GM20000 (cell line): ENCODE measurements around the gene ADRM1.

ENCODE experiments used
- DNase-seq: peaks from one replicate; pipeline ENCODE4 v3.0.0; 2012; ENCODE audit warnings: low spot score
- CTCF ChIP-seq: IDR thresholded peaks from 2 replicates; pipeline ENCODE4 v1.5.1; 2012; ENCODE audit warnings: mild to moderate bottlenecking, control low read depth; ENCODE audit errors: extremely low read depth, missing control alignments

The ADRM1 gene

DNA sequence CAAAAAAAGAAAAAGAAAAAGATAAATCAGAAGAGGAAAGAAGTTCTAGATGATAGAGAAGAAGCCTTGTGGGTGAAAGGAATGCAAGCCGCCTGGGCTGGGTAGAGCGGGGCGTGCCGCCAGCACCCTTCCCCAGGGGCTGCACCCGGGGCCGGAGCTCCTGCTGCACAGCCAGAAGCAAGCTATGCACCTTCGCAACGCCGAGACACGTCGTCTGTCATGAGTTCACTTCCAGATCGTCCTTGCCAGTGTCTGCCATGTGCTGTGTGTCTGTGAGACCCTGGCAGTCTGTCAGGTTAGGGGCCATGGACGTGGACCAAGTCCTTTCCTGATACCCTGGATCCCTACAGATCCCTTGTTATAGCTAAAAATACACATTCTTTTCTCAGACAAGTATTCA is 25.5 kb upstream of the ADRM1 start:
- DNase-seq, result no peak
- no peak for TF ChIP-seq CTCF

DNA sequence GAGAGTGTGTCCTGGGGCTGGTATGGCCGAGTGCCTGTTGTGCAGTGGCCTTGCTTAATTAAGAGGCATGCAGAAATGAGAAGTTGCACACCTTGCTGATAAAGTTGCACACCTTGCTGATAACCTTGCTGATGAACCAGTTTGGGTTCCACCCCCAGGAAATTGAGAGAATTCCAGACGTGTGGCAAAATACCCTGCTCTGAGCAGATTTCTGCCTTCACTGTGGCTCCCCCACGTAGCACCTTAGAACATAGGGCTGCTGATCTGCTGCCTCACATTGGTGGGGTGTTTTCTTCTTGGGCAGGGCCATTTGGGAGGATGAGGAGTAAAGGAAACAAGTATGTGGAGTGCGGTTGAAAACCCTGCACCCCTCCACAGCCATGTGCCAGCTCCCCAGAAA is 22.5 kb upstream of the ADRM1 start:
- no peak for DNase-seq
- no peak for TF ChIP-seq CTCF

GRCh38 chr20:62281161-62281933 is 21.4 kb upstream of the ADRM1 start:
- no peak for DNase-seq
- no peak for TF ChIP-seq CTCF

DNA sequence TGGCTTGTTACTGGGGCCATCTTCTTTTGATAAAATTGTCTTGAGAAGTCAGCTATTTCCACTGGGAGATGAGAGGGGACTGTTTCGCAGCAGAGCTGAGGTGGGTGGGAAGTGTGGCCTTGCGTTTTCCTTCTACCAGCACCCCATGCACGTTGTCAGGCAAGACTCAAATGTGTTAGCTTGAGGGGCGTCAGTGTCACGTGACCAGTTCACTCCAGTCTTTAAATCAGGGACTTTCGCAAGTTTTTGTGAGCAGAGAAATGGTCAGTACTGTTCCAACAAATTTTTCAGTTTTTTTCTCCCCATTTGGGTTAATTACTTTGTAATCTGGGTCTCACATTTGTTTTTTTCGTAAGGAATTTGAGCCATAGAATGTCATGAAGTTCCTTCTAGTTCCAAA is 20.7 kb upstream of the ADRM1 start:
- no peak for DNase-seq
- no peak for TF ChIP-seq CTCF

DNA sequence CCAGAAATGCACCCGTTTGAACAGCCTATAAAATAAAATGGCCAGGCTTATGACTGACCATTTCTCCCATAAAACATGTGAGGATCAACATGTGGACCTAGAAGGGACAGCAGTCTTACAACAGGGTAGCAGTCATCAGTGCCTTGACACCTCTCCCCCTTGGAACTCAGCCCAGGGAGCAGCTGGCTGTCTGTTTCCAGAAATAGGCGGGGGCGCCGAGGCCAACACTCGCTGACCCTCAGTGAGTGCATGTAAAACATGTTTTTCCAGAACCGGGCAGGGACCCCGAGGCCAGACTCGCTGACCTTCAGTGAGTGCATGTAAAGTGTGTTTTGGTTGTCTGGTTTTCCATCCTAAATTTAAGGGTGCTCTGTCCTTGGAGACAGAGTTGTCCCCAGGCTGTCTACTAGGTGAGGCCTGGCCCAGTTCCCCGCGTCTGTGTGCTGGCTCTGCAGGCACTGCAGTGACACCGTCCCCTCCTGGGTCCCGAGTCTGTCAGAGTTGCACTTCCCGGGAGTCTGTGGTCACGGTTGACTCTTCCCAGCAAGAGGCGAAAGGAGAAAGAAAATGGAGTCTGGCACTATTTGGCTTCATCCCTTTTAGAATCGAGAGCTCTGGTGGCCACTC is 19.8 kb upstream of the ADRM1 start:
- no peak for DNase-seq
- no peak for TF ChIP-seq CTCF

DNA sequence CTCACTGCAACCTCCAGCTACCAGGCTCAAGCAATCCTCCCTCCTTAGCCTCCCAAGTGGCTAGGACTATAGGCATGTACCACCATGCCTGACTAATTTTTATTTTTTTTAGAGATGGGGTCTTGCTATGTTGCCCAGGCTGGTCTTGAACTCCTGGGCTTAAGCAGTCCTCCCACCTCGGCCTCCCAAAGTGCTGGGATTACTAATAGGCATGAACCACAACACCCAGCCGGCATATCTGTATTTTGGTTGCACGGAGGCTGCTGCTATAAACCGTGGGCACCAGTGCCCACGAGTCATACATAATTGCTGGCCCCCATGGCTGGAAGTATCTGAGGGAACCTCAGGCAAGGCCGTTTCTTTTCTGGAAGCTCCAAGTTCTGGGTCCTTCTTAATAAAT is 18.3 kb upstream of the ADRM1 start:
- DNase-seq, result no peak

More for the DNA sequence above, 18.3 kb upstream of the ADRM1 start:
- no peak for TF ChIP-seq CTCF
